HS-5 (cell line): ENCODE results near the gene TRA2B.

Experiments used
- DNase-seq: peaks from one replicate; pipeline ENCODE4 v3.0.0-alpha.2; 2012; ENCODE audit warnings: low read depth

TRA2B gene

DNA sequence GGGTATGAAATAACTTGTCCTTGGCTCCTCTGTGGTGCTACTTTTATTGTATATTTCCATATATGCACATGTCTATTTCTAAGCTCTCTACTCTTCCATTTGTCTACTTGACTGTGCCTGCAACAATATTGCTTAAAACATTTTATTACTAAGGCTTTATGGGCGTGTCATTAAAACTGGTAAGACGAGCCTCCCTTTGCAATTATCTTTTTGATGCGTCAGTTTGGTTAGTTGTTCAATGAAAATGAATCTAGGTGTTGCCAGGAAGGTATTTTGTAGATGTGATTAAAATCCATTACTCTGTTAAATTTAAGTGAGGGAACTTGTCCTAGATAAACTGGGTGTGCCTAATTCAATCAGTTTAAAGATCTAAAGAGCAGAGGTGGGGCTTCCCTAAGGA, 12.9 kb upstream of the TRA2B start:
- no peak for DNase-seq

DNA sequence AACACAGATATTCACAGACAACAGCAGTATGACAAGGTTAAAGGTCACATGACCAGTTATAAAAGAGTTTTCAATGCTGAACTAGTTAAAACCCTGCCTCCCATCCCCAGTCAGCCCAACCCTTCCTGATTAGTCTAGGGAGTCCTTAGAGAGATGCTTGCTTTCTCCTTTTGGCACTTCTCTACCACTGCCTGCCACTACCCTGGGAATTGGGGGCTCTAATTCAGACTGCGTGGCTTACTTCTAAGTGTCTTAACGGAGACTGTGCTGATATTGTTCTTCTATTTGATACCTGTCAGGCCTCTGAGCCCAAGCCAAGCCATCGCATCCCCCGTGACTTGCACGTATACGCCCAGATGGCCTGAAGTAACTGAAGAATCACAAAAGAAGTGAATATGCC, 11.7 kb upstream of the TRA2B start:
- DNase-seq = no peak

- no peak for DNase-seq
These were observed 10.5 kb upstream of the TRA2B start for GRCh38 chr3:185948292-185948691.

DNA sequence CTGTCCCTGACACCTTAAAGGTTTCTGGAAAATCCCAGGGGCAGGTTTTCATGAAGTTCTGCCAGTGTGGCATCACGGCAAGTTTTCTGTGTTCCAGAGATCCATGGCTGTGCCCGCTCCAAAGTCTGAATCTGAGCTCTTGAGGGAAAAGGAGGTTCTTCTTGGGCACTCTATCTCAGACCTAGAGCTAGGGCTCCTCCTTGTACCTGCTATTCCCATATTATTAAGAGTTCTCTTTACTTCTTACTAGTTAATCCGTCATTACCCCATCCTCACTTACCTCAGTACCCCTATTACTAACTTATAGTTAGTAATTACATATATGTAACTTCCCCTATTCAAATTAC, 5.9 kb upstream of the TRA2B start:
- DNase-seq = no peak

DNA sequence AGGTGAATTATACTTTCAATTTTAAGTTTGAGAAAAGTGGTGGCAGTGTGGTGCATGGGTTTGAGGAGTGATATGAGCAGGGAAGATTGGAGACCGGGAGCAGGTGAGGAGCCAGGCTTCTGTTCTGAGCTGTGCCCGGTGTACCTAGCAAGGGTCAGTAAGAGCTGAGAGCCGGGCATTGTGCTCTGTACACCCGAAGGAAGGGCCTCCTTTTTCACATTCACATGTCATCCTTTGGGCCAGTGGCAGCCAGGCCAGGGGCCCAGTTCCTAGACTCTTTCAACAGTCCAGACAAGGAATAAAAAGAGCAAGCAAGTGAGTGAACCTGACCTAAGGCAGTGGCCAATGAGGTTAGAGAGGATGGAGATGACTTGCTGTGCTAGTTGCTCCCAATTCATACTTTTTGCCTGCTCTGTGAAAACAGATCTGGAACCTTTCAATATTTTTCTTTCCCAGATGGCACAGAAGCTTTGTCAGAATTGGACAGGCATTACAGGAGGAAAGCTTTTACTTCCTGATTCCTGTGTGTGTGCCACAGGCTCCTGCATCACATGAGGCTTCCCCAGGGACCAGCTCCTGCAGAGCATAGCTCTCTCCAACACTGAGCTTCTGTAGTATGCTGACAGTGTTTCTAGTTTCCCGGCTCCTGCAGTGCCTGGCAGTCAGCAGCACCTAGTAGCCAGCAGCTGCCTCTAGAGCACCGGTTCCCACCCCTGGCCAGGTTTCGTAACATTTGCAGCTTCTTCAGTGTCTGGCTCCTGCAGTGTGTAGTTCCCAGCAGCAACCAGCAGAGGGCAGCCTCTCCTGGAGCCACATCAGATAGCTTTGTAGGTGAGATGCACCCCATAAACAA, 5.3 kb upstream of the TRA2B start:
- peak; percentile 62 for DNase-seq

GRCh38 chr3:185942396-185942795, 4.6 kb upstream of the TRA2B start:
- no peak for DNase-seq

- DNase-seq = no peak
These were observed 3.1 kb upstream of the TRA2B start for GRCh38 chr3:185940951-185941350.

GRCh38 chr3:185939721-185940120, 1.9 kb upstream of the TRA2B start:
- peak; percentile 39 for DNase-seq

GRCh38 chr3:185936814-185937688, 763 bp downstream of the TRA2B start:
- DNase-seq = peak; percentile 58

DNA sequence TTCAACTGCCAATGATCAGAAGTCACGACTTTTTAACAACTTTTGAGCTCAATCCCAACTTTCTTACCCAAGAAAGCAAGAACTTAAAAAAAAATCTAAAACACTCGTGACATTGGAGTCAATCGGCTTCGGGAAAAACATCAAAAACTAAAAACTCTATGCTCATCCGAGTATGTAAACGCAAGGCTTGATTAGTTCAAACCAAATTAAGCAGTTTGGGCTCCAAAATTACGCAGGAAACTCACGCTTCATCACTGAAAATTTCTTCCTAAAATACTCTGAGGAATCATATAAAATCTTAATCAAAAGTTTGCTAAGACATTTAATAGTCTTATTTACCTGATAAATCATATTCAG, 1.6 kb downstream of the TRA2B start:
- DNase-seq = no peak

- DNase-seq = no peak
These were observed 2.1 kb downstream of the TRA2B start for GRCh38 chr3:185935465-185936272.

DNA sequence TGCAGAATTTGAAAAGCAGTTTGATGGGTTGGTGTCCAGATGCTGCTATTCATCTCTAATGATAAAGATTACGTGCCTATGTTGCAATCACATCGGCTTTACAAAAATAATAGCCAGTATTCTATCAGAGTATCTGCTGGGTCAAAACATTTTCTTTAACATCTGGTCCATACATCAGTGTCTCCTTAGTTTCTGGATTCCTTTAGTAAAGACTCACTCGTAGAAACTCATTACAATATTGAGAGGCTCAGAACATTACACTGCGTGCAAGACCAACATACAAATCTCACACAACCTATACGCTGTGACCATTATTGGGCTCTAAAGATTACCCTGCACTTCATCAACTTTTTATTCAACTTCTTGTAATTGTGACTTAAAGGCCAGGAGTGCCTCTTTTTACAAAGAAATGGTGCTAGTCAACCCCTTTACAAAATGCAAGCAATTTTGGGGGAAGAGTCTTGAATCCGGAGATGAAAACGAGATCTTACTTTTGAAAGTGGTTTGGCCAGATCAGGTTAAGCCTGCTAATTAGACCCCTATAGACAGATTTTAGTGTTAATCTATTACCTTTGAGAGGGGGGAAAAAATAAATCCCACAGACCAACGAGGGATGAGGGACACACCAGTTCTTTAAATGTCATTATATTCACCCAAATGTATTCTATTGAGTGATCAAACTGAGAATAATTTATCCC, 2.9 kb downstream of the TRA2B start:
- peak; percentile 60 for DNase-seq

- no peak for DNase-seq
These were observed 3.6 kb downstream of the TRA2B start for GRCh38 chr3:185934174-185934557.

- DNase-seq = no peak
These were observed 4.2 kb downstream of the TRA2B start for GRCh38 chr3:185933374-185934173.

DNA sequence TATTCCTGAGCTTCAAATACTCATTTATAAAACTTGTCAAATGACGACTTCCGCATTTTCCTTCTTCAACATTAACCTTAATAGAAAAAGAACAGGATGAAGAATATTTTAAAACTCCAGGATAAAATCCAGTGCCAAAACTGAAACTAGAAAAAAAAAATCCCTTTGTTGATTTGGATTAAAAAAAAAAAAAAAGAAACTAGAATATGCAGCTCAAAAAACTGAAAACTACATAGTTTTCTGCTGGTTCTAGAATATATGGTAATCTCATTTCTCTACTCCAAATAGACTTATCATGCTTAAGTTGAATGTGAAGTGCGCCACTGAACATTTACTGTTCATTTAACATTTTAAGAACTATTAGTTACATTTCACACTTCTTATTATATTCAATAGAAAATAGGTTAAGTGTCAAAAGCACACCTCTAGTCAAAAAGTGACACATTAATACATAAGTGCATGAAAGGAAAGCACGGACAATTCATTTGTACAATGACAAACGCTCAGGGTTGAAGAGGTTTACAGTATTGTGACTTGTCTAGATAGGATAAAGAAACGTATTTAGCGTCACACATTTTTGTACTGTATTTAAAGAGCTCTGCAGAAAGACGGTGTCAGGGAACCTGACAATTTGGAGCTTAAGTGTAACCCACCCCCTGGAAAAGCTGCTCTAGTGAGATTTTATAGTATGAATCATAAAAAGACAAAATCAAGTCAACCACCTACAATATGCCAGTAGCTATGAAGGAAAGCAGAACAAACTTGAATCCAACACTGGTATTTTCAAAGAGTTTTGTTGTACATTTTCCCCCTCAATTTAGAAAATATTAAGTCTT, 5.8 kb downstream of the TRA2B start:
- no peak for DNase-seq

- DNase-seq = no peak
These were observed 7.3 kb downstream of the TRA2B start for GRCh38 chr3:185930393-185931107.

- DNase-seq = peak; percentile 45
These were observed 8.3 kb downstream of the TRA2B start for GRCh38 chr3:185929192-185930151.

- DNase-seq = no peak
These were observed 9.3 kb downstream of the TRA2B start for GRCh38 chr3:185928496-185928895.
